GM21381 (cell line): Measurements from ENCODE around the gene SIGMAR1.
"Not testable (repeated sequence)": the region's sequence is repeated elsewhere in the genome, so short reads cannot be mapped to it uniquely, and the experiment has no call there.

Experiments used
- ATAC-seq: cut with Tn5 transposase; IDR thresholded peaks from one replicate; pipeline ENCODE4 v1.9.1; 2021; ENCODE audit warnings: mild to moderate bottlenecking, moderate library complexity; ENCODE audit not compliant: unreplicated experiment

SIGMAR1 gene

DNA sequence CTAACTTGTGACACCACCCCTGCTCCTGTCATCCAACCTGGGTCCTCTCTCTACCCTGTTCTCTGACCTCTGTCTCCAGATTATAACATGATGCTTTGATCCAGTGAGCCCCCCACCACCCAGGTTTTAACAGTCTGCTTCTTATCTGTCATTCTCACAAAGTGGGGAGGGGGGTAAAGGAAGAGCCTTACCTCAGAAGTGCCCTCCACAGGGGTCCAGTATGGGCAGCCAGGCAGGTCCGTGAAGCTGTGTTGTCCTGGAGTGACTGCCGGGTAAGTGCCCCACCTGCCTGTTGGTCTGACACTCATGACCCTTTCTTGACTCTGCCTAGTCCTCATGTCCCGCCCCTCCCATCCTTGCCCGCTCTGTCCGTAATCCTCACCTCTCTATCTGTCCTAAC, 17.8 kb upstream of the SIGMAR1 start:
- no peak for ATAC-seq

DNA sequence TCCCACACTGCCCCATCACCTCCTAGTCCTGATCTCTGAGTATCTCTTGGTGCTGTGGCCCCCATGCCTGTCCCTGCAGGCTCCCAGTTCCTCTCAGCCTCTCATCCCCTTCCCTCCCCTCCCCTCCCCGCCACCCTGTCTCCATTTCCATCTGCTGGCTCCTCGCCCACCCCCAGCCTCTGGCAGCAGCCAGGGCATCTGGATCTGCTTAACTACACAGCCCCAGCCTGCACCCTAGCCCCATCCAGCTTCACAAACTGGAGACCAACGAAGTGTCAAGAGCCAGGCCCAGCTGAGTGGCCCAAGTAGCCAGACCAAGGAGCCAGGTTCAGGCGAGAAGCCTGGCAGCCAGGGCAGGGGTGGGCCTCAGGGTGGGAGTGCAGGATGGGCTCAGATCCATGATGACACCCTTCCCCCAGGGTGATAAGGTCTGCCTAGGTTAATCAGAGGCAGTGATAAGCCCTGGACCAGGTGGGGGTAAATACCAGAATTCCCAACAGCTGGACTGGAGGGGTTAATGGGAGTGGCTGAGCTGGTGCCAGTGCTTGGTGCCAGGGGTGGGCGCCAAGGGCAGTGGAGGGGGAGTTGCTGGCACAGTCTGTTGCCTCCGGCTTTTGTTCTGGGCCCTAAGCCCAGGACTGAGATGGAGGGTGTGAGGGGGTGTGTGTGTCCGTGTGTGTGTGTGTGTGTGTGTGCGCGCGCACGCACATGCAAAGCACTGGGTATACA, 16.9 kb upstream of the SIGMAR1 start:
- no peak for ATAC-seq

DNA sequence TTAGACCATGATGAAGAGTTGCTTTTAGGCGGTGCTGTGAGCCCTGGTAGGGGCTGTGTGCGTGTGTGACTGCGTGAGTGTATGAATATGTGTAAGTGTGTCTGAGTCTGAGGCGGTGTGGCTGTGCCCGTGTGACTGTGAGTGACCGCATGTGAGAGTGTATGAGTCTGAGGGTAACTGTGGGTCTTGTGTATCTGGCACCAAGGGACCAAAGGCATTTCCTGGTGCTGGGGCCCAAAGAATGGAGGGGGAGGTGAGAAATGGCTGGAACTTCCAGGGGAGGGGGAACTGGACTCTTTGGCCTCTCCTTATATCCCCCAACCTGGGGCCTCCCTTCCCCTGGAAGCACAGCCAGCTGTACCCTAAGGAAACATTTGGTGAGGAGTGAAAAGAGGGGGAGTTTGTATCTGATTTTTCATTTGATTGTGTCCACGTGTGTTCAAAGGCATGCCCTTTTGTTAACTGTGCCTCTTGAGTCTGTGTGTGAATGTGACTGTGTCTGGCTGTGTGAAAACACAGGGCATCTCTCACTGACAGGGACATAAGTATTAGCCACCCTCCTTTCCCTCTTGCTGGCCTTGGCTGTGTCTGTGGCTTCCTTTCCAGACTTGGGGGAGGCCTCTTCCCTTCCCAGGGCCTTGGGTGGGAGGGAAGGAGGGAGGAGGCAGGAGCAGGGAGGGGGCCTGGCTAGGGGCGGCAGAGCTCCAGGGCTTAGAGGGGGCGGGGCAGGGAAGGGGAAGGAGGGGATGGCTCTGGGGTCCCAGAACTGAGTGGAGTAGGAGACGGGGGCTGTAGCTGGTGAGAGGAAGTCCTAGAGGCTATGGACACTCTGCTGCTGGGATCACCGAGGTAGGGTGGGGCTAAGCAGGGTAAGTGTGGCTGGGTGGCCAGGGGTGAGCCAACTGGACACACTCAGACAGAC, 15.8 kb upstream of the SIGMAR1 start:
- ATAC-seq = no peak

DNA sequence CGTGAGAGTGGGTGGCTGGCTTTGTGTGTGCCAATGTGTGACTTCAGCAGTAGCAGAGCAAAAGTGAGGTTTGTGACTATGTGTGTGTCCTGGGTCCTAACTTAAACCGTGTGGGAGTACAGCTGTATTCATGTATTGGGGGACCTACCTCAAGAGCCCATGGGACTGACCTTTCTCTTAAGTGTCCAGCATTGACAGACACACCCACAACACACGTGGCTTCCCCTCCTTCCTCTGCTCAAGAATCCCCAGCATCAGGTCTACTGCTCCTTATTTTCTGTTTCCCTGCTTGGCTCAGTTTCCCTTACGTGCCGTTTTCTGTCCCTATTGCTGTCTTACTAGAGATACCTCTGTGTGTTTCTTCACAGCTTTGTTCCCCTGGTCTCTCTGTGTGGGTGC, 15.0 kb upstream of the SIGMAR1 start:
- no peak for ATAC-seq

DNA sequence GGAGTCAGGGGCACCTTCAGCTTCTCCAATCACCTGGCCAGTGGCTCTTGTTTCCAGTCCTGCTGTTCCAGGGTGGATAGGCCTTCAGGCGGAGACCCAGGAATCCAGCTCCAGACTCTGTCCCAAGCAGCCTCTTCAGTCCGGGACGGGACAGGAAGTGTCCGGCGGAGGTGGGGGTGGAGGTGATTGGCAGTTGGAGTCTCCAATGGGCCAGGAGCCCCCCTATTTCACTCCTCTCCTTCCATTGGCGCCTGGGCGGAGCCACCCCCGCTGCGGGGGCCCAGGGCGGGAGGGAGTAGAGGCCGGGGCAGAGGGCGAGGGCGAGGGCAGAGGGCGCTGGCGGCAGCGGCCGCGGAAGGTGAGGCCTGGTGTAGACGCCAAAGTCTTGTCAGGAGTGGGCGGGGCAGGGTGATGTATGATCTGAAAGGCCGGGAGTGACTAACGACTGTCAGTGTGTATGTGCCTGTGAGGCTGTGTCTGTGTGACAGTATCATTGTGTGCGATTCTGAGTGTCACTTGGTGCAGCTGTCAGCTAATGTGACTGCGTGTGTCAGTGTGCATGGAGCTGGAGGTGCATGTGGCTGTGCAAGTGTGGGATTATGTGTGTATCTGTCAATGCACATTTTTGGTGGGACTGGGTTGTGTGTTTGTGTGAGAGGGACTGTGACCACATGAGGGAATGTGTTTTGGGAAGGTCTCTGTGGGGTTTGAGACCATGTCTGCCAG, 14.5 kb upstream of the SIGMAR1 start, which contains the start of gene IL11RA:
Gene IL11RA, plus strand, starts transcription at position 310 of the 726 bp plus-strand sequence. CDS start 3,033 bp downstream, outside the sequence.
- no peak for ATAC-seq

DNA sequence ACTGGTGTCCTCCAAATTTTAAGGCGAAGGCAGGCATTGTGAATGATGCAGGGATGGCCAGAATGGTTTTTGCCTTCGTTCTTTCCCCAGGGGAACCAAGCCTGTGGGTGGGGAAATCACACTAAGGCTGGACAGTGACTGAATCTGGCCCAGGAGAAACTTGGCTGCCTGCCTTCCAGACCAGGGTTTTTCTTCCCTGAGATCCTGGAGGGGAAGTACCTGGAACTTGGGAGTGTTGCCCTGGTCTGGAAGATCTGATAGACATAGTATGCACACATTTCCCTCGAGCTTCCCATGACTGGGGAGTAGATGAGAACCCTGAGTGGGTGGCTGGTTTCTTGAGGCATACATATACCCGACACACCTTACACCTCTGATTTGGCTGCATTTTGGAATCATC, 13.7 kb upstream of the SIGMAR1 start:
- no peak for ATAC-seq

DNA sequence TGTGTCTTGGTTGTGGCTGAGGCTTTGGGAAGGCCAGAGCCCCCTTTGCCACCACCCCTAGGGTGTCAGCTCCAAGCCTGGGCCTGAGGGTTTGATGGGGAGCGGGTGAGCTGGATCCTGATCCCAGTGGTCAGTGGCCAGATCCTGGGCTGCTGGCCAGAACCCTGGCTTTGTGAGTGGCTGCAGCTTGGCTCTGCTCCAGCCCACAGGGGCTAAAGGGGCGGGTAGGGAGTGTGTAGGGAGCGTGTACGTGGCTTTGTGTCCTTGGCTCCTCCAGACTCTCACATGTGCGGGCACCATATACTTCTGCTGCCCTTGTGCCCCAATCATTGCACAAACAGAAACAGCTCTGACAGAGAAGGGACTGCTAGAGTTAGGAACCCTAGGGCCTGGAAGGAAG, 13.2 kb upstream of the SIGMAR1 start:
- no peak for ATAC-seq

DNA sequence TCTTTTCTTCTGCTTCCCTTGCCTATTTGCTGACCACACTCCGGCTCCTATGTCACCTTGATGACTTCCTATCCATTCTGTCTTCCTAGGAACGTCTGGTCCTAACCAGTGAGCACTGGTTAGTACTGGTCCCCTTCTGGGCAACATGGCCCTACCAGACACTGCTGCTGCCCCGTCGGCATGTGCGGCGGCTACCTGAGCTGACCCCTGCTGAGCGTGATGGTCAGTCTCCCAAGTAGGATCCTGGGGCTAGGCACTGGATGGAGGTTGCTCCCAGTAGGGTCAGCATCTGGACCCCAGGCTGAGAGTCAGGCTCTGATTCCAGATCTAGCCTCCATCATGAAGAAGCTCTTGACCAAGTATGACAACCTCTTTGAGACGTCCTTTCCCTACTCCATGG, 11.1 kb upstream of the SIGMAR1 start:
- ATAC-seq = no peak

DNA sequence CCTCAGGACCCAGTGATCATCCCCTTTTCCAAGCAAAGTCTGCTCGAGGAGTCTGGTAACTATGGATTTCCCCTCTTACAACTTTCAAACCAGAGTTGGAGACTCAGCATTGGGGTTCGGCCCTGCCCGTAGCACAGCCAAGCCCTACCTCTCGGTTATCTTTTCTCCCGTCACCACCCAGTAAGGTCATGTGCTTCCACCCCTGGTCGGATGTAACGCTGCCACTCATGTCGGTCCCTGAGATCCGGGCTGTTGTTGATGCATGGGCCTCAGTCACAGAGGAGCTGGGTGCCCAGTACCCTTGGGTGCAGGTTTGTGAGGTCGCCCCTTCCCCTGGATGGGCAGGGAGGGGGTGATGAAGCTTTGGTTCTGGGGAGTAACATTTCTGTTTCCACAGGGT, 10.1 kb upstream of the SIGMAR1 start:
- ATAC-seq = no peak

DNA sequence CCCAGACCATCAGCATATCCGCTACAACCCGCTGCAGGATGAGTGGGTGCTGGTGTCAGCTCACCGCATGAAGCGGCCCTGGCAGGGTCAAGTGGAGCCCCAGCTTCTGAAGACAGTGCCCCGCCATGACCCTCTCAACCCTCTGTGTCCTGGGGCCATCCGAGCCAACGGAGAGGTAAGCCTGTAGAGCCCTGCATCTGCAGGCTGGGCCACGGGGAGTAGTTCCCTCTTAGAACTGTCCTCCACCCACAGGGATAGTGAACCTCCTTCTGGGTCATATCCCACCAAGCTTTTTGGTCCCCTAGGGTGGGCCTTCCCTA, 9.5 kb upstream of the SIGMAR1 start:
- ATAC-seq = no peak

DNA sequence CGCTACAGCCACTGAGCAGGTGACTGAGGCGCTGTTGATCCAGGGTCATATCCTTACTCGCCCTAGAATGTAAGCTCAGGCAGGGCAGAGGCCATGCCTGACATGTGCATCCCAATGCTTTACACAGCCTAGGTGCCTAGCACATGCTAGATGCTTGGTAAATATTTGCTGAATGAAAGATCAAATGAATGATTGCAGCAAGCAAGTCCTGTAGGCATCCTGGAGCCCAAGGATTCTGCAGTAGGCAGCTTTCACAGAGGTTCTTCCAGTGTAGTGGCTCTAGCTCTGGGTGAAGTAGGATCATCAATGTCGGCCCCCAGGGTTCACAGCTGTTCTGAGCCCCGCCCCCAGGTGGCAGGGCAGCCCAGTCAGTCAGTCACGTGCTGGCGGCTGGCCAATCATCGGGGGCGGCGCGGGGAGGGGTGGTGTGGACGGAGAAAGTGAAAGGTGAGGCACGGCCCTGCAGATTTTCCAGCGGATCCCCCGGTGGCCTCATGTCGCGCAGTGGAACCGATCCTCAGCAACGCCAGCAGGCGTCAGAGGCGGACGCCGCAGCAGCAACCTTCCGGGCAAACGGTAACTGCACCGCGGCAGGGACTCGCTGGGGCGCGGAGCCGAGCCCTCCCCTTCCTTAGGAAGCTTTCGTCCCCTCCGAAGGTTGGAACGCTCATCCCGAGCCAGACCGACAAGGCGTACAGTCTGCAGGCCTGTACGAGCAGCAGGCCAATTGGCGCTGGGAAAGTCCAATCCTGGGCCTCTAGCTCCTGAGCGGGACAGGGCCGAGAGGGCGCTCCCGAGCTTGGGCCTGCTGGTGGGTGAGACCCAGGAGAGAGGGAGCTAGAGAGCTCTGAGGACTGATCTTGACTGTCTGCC, 8.9 kb upstream of the SIGMAR1 start, which contains the start of gene GALT:
Gene GALT, plus strand, starts transcription at position 465 of the 873 bp plus-strand sequence. Its CDS starts 30 bp downstream, at position 495.
- peak; percentile 85 for ATAC-seq

DNA sequence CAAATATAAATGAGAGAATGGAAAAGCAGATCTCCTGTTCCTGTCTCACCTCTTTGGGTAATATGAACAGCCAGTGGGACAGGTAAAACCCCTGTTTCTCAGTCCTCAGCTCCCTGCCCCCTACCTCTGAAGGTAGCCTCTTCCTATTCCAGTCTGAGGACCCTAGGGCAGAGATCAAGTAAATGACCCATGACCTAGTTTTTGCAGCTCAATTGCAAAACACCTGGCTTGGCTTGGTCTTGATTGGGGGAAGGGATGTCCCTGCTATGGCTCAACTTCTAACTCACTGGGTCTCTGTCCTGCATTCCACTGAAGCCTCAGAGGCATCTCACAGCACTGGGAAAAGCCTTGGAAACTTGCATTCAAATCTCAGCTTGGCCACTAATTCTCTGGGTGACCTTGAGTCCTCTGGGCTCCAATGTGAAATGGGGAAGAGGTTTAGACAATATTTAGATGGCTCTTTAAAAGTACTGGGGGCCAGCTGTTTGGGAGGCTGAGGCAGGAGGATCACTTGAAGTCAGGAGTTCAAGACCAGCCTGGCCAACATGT, 7.3 kb upstream of the SIGMAR1 start:
- ATAC-seq = no peak

DNA sequence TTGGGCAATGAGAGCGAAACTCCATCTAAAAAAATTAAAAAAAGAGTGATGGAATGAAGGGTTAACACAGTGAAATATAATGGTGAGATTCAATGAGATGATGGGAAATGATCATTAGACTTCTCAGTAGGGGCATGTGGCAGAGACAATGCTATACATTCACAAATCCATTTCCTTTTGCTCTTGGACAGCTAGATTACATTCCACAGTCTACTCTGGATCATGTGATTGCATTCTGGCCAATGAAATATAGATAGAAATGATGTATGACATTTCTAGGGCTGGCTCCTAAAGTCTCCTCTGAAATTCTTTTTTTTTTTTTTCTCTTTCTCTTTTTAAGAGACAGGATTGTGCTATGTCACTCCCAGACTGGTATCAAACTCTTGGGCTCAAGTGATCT, 5.1 kb upstream of the SIGMAR1 start:
- ATAC-seq = no peak

DNA sequence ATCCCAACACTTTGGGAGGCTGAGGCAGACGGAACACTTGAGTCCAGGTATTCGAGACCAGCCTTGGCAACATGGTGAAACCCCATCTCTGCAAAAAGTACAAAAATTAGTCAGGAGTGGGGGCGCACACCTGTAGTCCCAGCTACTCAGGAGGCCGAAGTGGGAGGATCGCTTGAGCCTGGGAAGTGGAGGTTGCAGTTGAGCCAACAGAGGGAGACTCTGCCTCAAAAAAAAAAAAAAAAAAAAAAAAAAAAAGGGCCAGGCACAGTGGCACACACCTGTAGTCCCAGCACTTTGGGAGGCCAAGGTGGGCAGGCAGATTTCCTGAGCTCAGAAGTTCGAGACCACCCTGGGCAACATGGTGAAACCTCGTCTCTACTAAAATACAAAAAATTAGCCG, 1.7 kb upstream of the SIGMAR1 start:
- ATAC-seq = not testable (repeated sequence)

DNA sequence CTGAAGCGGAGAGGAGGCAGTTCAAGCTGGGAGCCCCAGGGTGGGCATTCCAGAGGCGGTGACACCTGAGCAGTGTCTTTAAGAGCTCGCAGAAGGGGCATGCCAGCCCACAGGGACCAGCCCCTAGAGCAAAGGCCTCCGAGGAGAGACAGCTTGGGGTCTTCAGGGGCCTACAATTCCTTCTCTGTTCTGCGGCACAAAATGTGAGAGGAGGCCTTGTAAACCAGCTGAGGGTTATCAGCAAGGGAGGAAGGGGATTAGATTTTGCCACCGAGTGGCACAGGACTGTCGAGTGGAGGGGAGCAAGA, 505 bp upstream of the SIGMAR1 start:
- ATAC-seq = no peak

DNA sequence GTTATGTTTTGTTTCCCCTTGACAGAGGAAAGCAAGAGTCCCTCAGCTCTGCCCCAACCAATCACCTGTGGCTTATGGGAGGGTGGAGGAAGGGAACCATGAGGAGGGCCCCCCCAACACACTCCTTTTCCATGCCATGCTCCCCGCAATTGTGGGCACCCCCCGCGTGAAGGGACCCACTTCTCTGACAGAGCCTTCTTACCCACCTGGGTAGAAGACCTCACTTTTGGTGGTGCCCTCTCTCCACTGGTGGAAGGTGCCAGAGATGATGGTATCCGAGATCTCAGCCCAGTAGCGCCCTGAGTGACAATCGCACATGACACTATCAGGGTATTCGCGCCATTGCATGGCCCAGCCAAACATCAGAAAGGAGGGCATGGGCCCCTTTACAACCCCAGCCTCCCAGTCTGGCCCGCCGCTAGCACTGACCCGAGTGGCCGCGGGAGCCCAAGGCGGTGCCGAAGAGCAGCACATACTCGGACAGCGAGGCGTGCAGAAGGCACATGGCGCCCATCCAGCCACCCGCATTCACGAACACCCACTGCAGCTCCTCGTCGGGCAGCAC, 714 bp downstream of the SIGMAR1 start:
- ATAC-seq = no peak

DNA sequence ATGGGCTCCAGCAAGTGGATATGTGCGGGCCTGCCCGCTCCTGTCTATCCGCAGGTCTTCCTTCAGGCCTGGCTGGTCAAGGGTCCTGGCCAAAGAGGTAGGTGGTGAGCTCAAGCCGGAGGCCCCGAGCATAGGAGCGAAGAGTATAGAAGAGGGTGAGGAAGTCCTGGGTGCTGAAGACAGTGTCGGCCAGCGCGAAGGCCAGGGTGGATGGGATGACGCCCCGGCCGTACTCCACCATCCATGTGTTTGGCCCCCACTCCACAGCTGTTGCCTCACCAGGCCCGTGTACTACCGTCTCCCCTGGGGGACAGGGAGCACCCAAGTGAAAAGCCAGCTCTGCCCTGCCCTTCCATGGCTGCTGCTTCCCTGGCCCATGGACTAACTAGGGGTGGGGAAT, 2.0 kb downstream of the SIGMAR1 start:
- no peak for ATAC-seq

DNA sequence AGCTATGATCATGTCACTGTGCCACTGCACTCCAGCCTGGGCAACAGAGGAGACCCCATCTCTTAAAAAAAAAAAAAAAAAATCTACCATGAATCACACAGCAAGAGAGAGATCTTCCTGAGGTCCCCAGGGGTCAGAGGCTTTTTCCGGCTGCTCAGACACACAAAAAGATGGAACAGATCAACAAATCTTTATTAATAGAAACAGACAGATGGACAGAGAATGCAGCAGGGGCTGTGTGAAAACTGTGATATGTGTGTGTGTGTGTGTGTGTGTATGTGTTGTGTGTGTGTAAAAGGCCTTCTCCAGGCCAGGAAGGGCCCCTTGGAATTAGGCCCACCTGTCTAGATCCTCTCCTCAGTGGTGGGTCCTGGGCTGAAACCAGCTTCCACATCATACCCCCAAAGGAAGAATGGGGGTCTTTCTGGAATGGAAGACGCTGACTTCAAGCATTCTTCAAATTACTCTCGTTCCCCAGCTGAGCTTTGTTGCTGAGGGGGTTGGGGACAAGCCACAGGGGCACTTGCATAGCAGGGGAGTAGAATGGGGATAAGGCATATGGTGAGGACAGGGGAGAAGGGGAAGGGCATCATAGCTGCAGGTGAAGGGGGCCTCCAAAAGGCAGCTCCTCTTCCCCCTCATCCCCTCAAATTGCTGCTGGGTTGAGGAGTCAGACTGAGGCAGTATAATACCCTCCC, 2.9 kb downstream of the SIGMAR1 start:
- no peak for ATAC-seq

DNA sequence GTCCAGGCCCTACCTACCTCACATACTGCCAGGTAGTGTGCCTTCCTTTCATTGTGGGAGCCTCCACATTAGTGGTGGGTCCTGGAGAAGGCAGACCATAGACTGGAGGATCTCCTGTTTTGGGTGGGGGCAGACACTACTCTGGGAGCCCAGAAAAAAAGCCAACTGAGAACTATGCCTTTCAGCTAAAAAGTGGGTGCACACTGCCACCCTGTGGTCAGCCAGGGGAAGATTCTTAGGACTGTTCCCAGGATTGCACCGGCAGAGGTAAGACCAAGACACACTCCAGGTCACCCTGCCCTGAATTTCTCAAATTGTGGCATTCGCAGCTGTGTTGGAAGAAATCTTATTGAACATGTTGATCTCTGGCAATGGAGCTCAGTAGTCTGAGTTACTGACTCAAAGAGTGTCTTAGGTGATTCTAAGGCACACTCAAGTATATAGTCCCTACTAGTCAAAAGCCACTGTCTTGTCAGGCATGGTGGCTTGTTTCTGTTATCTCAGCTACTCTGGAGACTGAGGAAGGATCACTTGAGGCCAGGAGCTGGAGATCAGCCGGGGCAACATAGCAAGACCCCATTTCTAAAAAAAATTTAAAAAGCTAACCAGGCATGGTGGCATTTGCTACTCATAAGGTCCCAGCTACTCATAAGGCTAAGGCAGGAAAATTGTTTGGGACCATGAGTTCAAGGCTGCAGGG, 3.6 kb downstream of the SIGMAR1 start:
- no peak for ATAC-seq
